AG08396 (cell line): ENCODE data around the gene MPHOSPH6.
"Not testable (repeated sequence)": the region's sequence is repeated elsewhere in the genome, so short reads cannot be mapped to it uniquely, and the experiment has no call there.

Experiments used
- DNase-seq: peaks from one replicate; pipeline ENCODE4 v3.0.0; 2012; ENCODE audit warnings: low spot score, mixed read lengths

MPHOSPH6 gene, protein sequence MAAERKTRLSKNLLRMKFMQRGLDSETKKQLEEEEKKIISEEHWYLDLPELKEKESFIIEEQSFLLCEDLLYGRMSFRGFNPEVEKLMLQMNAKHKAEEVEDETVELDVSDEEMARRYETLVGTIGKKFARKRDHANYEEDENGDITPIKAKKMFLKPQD

DNA sequence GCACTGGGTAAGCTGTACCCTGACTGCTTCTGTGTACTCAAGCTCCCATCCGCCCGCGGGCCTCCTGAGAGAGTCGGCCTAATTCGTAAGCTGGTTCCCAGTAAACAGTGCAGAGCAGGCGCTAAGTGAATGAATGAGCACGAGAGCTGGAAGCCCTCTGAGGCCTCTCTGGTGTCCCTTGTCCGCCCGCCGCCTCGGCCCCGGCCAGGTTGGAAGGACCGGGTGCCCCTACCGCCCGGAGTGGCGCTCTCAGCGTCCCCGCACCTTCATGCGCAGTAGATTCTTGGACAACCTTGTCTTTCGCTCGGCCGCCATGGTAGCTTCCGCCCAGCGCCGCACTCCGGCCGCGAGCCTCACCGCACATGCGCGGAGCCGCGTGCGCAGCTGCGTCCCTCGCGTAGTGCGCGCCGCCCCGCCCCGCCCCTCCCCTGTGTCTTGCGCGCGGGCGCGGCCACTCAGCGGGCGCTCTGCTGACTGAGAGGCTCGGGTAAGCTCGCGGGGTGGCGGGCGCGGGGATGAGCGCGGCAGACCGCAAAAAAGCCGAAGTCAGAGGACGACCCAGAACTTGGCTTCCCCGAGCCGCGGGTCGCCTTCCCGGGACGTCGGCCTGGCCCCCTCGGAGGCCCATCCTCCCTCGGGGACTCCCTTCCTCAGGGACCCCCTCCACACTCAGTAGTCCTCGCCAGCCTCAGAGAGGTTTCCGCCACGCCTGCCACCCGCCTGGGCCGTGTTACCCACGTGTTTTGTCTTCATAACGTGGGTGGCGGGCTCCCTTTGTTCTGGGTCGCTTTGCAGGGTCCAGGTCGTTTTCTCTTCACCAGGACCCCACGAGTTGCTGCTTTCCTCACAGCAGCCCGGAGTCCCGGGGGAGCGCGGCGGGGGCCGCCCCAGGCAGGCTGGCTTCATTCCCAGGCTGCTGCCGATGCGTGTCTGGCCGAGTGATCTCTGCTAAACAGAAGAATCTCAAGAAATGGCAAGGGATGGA lies at the start of gene MPHOSPH6:
TSS of gene MPHOSPH6 (minus strand) at position 364 of the 985 bp plus-strand sequence. CDS start at position 315, 49 bp downstream.
- peak; percentile 97 for DNase-seq

DNA sequence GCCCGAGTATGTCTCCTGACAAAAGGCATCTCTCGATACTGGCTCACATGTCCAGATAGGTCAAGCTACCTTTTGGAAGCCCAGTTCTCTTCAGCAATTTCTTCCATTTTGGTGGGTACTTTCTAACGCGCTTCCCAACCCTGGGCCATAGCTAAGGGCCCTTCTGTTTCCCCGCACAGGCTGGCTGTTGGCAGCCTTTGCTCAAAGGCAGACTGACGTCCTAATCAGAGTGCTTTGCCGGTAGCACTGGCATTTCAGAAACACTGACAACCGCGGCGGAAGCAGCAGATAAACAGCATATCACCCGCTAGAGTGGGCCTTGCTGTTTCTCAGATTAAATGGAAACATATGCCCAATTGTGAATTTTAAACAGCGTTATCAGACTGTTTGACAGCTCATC lies 49.3 kb upstream of the MPHOSPH6 start:
- DNase-seq, result no peak

DNA sequence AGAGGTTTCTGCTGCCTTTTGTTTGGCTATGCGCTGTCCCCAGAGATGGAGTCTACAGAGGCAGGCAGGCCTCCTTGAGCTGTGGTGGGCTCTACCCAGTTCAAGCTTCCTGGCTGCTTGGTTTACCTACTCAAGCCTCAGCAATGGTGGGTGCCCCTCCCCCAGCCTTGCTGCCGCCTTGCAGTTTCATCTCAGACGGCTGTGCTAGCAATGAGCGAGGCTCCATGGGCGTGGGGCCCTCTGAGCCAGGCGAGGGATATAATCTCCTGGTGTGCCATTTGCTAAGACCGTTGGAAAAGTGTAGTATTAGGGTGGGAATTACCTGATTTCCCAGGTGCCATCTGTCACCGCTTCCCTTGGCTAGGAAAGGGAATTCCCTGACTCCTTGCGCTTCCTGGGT lies 39.3 kb upstream of the MPHOSPH6 start:
- DNase-seq, result not testable (repeated sequence)

DNA sequence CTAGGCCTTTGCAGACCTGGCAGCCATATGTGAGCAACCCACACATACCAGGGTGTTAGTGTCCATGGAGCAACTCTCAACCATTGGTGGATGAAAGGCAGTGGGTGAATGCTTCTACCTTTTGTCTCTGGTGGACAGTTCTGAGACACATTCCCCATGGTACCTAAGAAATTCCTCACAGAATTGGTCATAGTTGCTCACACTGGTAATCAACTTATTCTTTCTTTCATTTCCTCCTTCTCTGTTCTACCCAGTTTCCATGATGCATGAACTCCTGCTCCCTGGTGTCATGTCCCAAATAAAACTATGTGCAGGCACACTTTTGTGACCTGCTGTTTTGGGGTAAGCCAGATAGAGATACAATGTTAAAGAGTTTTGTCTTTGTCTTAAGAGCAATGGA lies 33.2 kb upstream of the MPHOSPH6 start:
- no peak for DNase-seq

DNA sequence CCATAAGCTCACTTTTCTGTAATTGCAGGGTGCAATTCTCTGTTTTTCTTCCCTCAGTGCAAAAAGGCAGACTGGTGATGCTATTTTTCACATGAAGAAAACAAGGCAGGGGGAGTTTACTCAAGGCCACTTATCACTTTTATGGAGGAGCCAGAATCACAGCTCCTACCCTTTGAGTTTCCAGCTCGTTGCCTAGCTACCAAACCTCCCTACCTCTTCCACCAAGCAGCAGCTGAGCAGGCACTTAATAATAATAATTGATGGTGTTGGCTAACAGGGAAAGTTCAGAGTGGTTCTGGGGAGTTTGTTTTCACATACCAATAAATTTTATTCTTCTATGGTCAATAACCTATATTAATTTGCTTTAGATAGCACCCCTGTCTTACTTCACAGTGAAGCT lies 31.9 kb upstream of the MPHOSPH6 start:
- no peak for DNase-seq

DNA sequence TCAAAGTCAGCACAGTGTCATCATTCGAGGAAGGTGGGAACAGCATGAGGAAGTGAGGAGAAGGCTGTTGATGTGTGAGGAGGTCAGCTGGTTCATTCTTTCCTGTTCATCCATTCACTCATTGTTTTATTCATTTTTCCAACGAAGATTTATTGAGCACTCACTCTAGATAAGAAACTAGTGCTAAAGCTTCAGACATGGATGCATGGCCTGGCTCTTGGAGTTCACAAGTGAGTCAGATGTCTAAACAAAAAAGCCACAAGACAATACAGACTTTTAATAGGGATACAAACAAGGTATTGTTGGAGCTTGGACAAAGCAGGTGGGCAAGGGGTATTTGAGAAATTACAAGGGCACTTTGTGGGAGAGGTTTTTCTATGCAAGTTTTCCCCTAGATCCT lies 31.3 kb upstream of the MPHOSPH6 start:
- DNase-seq, result no peak

DNA sequence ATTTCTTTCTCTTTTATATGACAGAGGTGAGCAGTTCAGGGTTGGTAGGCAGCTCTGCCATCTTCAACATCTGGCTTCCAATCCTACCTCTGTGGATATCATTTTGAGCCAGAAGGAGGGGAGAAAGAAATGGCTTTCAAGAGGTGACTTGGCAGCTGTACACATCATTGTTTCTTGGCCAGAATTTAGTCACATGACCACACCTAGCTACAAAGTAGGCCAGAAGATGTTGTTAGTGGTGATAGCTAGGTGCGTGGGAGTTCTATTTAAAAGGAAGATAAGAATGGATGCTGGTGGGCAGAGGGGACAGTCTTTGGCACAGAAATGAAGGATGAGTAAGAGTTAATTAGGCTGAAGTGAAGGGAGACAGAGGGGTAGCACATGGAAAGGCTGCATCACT lies 29.2 kb upstream of the MPHOSPH6 start:
- no peak for DNase-seq

DNA sequence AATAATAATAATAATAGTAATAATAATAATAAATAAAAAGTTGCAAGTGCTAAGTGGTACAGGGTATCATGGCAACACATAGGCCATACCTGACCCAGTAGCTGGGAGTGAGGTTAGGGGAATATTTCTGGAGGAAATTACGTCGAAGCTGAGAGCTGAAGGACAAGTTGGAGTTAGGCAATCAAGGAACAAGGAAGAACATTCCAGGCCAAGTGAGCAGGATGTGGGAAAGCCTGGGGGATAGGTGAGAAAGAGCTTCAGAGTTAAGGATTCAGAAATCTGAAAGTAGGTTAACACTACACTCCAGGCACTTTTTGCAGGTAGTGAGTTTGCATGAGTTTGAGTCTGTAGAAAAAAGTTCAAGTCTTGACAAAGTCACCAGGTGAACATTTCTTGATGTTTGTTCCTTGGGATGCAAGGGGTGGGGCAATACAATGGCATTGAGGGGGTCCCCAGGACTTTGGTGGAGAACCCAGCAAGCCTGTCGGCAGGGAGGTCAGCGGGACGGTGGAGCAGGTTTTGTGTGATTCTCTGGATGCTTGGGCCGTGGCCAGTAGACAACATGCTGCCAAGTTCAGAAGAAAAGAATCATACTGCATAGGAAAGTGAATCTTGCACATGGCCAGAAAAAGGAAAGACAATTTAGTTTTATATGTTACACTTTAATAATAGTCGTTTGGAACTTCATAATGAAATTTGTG lies 27.7 kb upstream of the MPHOSPH6 start:
- DNase-seq, result no peak

DNA sequence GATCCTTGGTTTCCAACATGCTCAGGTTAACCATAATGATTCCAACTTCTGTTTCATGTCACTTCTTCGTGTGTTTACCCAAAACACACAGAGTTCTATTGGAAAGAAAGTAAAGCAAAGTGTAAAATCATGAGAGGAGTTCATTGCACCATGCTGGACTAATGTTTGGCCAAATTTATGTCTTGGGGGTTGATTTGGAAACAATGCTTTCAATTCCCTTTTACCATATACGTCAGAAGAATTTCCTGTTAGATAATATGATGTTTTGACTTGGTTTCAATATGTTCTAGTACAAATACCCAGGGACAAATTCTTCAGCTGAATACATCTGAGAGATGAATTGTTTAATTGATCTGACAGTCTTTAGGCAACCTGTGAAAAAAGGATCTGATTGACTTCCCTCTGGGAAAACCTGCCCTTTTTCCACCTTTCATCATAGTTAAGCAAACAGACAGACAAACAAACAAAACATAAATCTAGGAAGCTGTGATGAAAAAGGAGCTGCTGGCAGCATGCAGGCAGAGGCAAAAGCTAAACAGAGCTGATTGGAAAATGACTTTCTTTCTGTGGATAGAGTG lies 26.0 kb upstream of the MPHOSPH6 start:
- no peak for DNase-seq

DNA sequence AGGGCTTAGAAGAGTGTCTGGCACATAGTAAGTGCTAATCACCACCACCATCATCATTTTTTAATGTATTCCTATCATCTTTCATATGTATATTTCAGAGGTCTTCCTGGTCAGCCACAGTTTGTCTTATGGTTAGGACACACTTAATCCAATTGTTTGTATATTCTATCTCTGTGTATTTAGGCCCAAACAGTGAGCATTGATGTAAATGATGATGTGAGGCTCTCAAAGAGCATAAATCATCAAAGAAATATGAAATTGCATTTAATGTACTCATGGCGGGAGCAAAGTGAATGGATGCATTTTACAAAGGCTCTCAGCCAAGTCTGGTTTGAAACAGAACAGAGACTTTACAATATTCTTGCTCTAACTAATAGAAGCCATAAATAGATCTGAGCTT lies 24.1 kb upstream of the MPHOSPH6 start:
- no peak for DNase-seq

DNA sequence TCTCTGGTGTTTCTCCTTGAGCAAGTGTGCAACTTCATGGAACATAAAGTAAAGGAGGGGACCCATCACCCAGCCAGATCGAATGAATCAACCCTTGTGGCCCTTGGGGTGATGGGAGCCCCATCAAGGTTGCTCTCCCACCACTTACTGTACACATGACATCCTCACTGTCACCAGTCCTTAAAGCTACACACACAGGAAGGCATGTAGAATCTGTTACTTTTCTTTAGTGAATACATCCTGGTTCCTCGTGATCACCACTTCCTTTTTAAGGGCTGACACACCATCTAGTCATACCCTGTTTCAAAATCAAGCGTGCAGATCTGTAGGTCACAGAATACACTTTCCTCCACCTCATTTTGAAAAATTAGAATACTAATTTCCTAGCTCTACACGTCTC lies 22.6 kb upstream of the MPHOSPH6 start:
- peak; percentile 61 for DNase-seq

DNA sequence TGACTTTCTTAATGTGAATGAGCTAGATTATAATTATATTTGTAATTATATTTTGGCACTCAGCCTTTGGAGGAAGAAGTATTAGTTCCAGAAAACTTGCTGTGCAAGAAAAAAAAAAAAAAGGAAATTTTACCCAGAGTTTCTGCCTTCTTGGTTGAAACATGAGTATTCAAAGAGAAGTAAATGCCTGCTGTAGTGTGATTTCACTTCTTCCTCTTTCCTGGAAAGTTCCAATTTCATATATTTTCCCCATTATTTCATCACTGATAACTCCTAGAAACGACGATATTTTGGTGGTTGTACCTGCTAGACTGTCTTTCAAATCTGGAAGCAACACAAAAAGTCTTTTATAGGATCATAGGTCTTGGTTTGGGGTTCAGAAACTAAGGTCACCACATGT lies 20.4 kb upstream of the MPHOSPH6 start:
- no peak for DNase-seq

DNA sequence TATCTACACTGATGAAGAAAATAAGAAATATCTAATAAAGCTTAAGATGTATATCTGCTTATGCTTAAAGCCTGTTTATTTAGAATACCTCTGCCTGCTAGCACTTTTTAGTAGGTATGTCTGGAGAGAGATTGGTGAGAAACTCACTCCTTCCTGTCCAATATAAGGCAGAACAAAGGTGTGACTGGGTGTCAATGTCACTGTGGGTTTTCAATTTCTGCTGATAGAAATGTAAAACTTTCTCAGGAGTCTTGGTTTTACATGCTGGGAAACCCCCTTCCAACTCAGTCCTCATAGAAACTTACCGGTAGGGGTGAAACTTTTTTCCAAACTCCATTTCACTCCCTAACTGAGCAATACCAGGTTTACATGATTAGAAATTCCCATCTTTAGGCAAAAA lies 17.8 kb upstream of the MPHOSPH6 start:
- no peak for DNase-seq

DNA sequence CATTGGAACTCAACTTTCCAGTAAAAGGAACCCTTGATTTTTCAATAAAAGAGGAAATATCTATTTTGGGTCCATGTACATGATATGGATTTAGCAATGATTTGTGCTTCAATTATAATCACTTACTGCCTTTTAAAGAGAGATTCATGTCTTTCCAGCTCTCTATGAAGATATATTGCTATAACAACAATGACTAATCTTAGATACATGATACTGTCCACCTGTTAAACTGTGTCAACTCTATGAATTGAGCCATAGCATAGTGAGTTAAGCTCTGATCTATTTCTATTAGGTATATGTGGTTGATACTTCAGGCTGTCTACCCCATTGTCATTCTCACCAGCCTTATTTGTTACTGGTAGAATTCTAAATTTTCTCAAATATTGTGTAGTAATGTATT lies 15.0 kb upstream of the MPHOSPH6 start:
- no peak for DNase-seq

DNA sequence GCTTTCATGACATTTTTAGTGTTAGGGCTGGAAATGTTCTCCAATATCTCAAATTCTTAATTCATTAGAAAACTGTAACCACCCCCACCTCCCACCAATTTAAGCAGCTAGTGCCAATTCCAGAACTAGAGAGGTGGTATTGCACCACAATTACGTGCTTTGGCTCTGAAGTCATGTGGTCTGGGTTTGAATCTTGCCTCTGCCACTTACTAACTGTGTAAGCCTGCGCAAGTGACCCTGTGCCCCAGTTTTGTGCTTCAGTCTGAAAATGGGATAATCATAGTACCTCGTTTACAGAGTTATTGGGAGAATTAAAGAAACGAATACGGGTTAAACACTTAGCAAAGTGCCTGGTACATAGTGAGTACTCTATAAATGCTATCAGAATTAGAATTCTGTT lies 14.2 kb upstream of the MPHOSPH6 start:
- no peak for DNase-seq

DNA sequence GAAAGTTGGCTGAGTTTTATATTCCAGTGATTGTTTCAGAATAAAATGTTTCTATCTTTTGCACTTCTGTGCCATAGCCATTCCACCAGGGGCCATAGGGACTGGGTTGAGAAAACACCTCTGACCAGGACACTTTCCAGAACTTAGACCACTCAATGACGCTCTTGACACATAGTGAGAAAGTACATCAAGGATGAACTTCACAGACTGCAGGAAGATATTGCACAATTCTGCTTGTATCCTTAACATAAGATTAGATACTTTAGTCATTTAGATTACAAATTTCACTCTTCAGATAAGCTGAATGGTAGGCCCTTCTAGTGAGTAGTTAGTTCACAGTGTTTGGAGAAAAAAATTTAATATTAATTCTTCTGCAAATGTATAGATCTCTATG lies 13.0 kb upstream of the MPHOSPH6 start:
- DNase-seq, result no peak

DNA sequence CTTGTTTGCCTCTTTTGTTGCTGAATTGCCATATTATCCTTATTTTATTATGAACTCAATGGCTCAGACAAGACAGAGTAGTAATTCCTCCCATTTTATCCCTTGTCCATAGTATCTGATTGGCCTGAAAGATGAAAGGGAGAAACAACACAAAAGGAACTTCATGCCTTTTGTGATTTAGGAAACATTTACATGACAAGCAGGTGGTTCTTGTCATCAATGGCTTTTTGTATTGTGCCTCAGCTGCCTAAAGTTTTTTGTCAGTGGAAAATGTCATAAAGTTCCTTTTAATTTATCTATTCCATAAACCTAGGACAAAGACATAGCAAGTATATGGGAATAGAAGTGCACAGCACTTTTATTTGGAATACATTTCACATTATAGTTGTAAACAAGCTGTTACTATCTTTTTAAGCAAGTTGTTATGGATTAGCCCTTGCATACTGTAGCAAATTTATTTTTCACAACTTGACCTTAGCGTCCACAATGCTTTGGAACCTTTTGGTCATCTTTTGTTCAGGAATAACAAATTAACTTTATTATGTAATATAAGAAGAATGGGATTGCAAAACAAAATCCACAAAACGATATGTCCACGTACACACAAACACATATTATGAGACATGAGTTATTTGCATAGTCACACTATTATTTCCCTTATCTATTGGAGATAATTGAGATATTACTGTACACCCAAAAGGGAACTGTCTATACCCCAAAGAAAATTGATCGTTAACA lies 12.4 kb upstream of the MPHOSPH6 start:
- no peak for DNase-seq

DNA sequence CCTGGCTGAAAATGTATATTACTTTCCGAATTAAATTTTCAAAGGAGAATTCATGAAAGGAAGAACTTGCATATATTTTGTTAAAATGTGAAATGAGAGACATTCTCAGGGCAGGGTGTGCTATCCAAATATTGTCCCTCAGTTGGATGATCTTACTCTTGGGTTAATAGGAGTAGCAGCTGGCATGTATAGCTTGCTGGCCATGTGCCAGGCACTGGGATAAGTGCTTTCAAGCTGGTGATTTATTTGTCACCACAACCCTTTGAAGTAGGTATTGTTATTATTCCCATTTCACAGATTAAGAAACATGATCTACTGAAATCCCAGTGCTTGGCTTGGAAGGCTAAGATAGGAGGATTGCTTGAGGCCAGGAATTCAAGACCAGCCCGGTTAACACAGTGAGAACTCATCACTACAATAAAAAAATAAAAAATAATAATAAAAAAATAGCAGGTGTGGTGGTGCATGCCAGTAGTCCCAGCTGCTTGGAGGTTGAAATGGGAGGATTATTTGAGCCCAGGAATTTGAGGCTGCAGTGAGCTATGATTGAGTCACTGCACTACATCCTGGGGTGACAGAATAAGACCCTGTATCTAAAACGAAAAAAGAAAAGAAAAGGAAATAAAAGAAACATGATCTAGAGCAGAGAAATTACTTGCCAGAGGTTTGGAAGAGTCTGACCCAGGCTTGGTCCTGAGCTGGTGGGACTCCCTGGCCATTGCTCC lies 11.6 kb upstream of the MPHOSPH6 start:
- no peak for DNase-seq

DNA sequence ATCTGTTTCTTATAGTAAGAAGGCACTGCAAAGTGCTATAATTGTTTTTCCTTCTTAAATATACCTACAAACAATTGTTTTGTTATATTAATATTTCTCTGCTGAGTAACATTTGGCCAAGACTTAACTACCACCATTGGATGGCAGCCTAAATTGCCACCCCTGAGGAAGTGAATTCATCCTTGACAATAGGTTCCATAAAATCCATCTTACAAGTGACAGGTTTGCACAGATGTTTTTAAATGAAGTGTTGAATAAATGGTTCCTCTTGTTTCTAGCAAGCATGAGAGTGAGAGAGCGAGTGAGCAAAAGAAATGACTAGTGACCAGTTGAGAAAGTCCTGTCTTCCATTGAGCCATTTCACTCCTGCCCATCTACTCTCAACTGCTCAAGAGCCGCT lies 8.3 kb upstream of the MPHOSPH6 start:
- no peak for DNase-seq

DNA sequence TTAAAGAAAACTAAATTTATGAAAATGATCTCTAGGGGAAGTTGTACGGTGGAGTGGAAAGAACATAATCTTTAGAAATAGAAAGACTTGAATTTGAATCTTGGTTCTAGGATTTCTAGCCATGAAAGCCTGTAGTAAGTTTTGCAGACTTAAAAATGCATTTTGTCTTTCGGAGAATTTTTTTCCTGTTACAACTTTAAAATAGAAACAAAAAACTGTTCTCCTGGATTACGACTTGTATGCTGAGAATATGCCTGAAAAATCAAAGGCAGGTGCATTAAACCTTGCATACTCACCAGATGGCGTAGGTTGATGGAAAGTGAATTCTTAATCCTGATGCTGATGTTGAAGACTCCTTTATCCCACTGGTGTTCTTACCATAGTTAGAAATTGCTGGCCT lies 7.5 kb upstream of the MPHOSPH6 start:
- no peak for DNase-seq

DNA sequence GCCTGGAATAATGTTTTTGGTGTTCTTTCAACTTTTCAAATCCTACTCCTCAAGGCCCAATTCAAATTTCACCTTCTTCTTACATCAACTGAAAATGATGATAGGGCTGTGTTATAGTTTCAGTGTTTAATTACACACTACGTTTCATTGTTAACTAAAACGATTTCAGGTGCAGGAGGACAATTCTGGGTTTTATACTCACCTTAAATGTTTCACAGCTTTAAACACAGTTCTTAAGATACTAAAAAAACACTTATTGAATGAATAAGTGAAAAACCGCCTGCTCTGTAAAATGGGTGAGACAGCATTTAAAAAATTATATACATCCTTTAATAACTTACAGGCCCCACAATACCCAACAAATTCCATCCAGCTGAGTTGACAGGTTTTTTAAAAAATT lies 6.2 kb upstream of the MPHOSPH6 start:
- no peak for DNase-seq
